UCSD-AML1 (cell line): Measurements from ENCODE around the gene MAP10.

Source experiments
- DNase-seq: peaks from one replicate; lab custom pipeline; 2025; ENCODE audit not compliant: unreplicated experiment; lab: John Stamatoyannopoulos, UW

Gene MAP10

GRCh38 chr1:232853994-232854797 is 49.0 kb downstream of the MAP10 start:
- DNase-seq: no peak

- no peak for DNase-seq
Measured at GRCh38 chr1:232854798-232855159, 49.6 kb downstream of the MAP10 start.

GRCh38 chr1:232856541-232856940 is 51.3 kb downstream of the MAP10 start:
- DNase-seq: no peak
